KMS-11 (cell line): ENCODE measurements around the gene SMIM20.

Experiments
- H2AFZ ChIP-seq: fragments of 200-600 bp; sonication (generic); 2 replicates; pipeline ENCODE4 v1.6.1; 2016; ENCODE audit warnings: antibody characterized with exemption, mixed run types, low read depth
- H3K27ac ChIP-seq: fragments of 200-600 bp; sonication (generic); 2 replicates; pipeline ENCODE4 v1.6.1; 2016; ENCODE audit warnings: mild to moderate bottlenecking, mixed run types
- H3K27me3 ChIP-seq: fragments of 200-600 bp; sonication (generic); 2 replicates; pipeline ENCODE4 v1.6.1; 2017; ENCODE audit warnings: mild to moderate bottlenecking, low read depth, mixed run types, moderate library complexity; ENCODE audit not compliant: insufficient read depth
- H3K36me3 ChIP-seq: fragments of 200-600 bp; sonication (generic); 2 replicates; pipeline ENCODE4 v1.6.1; 2017; ENCODE audit warnings: mild to moderate bottlenecking, mixed run types; ENCODE audit not compliant: insufficient read depth
- H3K4me1 ChIP-seq: fragments of 200-600 bp; sonication (generic); 2 replicates; pipeline ENCODE4 v1.6.1; 2016; ENCODE audit warnings: mild to moderate bottlenecking, low read depth, mixed run types; ENCODE audit not compliant: poor library complexity, severe bottlenecking
- H3K4me2 ChIP-seq: fragments of 200-600 bp; sonication (generic); 2 replicates; pipeline ENCODE4 v1.7.0; 2016; ENCODE audit warnings: mild to moderate bottlenecking, mixed run types
- H3K4me3 ChIP-seq: fragments of 200-600 bp; sonication (generic); IDR thresholded peaks from 2 replicates; pipeline ENCODE4 v1.6.1; 2017; ENCODE audit warnings: low read depth, low read length, mixed read lengths; ENCODE audit not compliant: insufficient read depth
- H3K79me2 ChIP-seq: fragments of 200-600 bp; sonication (generic); 2 replicates; pipeline ENCODE4 v1.6.1; 2016; ENCODE audit warnings: low read depth, mixed run types; ENCODE audit not compliant: insufficient read depth
- H3K9ac ChIP-seq: fragments of 200-600 bp; sonication (generic); 2 replicates; pipeline ENCODE4 v1.6.1; 2016; ENCODE audit warnings: mild to moderate bottlenecking, mixed run types
- H4K20me1 ChIP-seq: fragments of 200-600 bp; sonication (generic); 2 replicates; pipeline ENCODE4 v1.6.1; 2016; ENCODE audit warnings: mild to moderate bottlenecking, mixed run types; ENCODE audit not compliant: insufficient read depth
- TF ChIP-seq, protein P1 (sequence below): fragments of 200-600 bp; sonication (generic); conservative IDR thresholded peaks from 2 replicates; pipeline ENCODE4 v1.6.1; 2017; ENCODE audit warnings: low read depth, mild to moderate bottlenecking, antibody characterized with exemption, low read length, moderate library complexity, mixed read lengths

SMIM20 gene

DNA sequence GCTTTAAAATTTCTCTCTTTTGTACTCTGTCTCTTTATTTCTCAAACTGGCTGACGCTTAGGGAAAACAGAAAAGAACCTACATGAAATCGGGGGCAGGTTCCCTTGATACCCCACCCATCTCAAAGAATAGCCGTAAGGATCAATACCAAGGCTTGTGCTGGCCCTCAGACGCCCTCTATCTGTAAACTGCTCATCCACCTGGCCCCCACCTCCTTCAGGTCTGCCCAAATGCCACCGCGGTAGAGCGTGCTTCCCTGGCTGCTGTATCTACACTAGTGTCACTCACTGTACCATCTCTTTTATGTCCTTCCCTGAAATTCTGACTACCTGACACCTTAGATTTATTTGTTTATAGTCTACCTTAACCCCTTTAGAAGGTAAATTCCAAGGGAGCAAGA is 62.8 kb downstream of the SMIM20 start:
- no peak overlapping the region for H2AFZ ChIP-seq
- H3K4me3 ChIP-seq: no peak overlapping the region
- TF ChIP-seq, protein P1, sequence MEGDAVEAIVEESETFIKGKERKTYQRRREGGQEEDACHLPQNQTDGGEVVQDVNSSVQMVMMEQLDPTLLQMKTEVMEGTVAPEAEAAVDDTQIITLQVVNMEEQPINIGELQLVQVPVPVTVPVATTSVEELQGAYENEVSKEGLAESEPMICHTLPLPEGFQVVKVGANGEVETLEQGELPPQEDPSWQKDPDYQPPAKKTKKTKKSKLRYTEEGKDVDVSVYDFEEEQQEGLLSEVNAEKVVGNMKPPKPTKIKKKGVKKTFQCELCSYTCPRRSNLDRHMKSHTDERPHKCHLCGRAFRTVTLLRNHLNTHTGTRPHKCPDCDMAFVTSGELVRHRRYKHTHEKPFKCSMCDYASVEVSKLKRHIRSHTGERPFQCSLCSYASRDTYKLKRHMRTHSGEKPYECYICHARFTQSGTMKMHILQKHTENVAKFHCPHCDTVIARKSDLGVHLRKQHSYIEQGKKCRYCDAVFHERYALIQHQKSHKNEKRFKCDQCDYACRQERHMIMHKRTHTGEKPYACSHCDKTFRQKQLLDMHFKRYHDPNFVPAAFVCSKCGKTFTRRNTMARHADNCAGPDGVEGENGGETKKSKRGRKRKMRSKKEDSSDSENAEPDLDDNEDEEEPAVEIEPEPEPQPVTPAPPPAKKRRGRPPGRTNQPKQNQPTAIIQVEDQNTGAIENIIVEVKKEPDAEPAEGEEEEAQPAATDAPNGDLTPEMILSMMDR: no peak
- H4K20me1 ChIP-seq: no peaks in the 10 kb centered on the region
- no peaks in the 10 kb centered on the region for H3K36me3 ChIP-seq
- no peaks in the 10 kb centered on the region for H3K79me2 ChIP-seq
- no peak overlapping the region for H3K27ac ChIP-seq
- H3K4me2 ChIP-seq: no peak overlapping the region
- no peak overlapping the region for H3K9ac ChIP-seq
- H3K4me1 ChIP-seq: no peaks in the 10 kb centered on the region
- H3K27me3 ChIP-seq: no peaks in the 10 kb centered on the region

DNA sequence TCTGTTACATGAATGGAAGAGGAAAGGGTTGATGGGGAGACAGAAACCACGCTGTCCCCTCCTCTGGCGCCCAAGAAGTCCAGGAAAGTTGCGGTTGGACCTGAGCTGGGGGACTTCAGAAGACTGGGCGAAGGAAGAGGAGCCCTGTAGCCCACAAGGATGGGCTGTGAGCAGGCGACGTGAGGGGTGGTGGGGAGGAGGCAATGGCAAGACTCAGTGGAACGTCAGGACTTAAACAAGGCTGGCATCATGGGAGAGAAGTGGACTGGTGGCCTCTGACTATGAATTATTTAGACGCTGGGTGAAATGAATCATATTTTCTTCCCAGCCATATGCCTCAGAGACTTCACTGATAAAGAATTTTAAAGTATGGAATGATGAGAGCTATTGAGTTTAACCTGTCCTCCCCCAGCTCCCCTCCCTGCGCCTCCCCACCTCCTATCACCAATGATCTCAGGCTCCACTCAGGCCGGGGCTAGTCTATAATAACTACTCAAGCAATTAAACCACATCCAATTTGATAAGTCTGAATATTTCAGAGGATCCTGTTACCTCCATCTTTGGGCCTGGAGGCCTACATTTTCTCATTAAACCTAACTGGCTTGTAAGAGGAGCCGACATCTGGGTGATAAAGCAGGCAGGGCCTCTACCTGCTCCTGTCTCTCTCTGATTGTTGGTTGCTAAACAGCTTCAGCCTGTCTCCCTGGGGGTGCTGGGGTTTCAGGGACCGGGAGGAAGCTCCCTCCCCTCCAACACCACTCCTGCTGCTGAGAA is 63.6 kb downstream of the SMIM20 start:
- no peaks in the 10 kb centered on the region for H3K79me2 ChIP-seq
- no peak overlapping the region for H3K4me2 ChIP-seq
- no peaks in the 10 kb centered on the region for H3K36me3 ChIP-seq
- H3K9ac ChIP-seq: no peak overlapping the region
- no peaks in the 10 kb centered on the region for H3K4me1 ChIP-seq
- no peak overlapping the region for H3K27ac ChIP-seq
- TF ChIP-seq, protein P1: no peak
- no peak overlapping the region for H3K4me3 ChIP-seq
- H4K20me1 ChIP-seq: no peaks in the 10 kb centered on the region
- no peaks in the 10 kb centered on the region for H3K27me3 ChIP-seq
- no peak overlapping the region for H2AFZ ChIP-seq

DNA sequence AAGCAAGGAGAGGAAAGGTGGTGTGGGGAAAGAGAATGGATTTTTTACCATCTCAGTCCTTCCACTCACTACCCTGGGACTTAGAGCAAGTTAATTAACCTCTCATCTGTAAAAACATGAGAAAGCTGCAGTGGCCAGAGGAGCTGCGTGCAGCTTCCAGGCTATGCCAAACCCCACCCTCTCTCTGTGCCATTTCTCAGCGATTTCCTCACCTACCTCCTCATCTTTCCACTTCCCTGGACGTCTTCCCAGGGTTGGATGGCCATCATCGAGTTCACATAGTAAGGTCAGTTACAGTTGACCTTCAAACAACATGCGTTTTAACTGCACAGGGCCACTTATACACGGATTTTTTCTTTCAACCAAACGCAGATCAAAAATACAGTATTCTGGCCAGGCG is 64.3 kb downstream of the SMIM20 start:
- Histone ChIP-seq H3K4me1 (no peaks in the 10 kb centered on the region), H3K9ac (no peak overlapping the region), H3K79me2 (no peaks in the 10 kb centered on the region), H3K36me3 (no peaks in the 10 kb centered on the region), H3K27me3 (no peaks in the 10 kb centered on the region), H4K20me1 (no peaks in the 10 kb centered on the region), H3K27ac (no peak overlapping the region), H3K4me2 (no peak overlapping the region), H2AFZ (no peak overlapping the region), H3K4me3 (no peak overlapping the region)
- TF ChIP-seq, protein P1: no peak
